Measurements from ENCODE around the gene COA8.

COA8 gene

DNA sequence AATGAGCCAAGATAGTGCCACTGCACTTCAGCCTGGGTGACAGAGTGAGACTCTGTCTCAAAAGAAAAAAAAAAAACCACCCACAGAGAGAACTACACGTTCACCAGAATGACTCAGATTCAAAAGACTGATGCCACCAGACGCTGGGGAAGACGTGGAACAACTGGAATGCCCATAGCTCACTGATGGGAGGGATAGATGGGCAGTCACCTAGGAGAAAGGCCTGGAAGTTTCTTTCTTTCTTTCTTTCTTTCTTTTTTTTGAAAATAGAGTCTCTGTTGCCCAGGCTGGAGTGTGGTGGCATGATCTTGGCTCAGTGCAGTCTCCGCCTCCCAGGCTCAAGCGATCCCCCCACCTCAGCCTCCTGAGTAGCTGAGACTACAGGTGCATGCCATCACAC, 56.3 kb downstream of the COA8 start:
- no peak for DNase-seq
- Histone ChIP-seq H3K4me3 (ENCODE audit: low read depth, low read length) (no peak overlapping the region), H3K27me3 (ENCODE audit: insufficient read depth, low read depth, severe bottlenecking) (no peaks in the 10 kb centered on the region), H3K36me3 (no peaks in the 10 kb centered on the region), H3K27ac (no peak overlapping the region), H3K9me3 (ENCODE audit: severe bottlenecking) (no peaks in the 10 kb centered on the region)
- TF ChIP-seq, protein P1, sequence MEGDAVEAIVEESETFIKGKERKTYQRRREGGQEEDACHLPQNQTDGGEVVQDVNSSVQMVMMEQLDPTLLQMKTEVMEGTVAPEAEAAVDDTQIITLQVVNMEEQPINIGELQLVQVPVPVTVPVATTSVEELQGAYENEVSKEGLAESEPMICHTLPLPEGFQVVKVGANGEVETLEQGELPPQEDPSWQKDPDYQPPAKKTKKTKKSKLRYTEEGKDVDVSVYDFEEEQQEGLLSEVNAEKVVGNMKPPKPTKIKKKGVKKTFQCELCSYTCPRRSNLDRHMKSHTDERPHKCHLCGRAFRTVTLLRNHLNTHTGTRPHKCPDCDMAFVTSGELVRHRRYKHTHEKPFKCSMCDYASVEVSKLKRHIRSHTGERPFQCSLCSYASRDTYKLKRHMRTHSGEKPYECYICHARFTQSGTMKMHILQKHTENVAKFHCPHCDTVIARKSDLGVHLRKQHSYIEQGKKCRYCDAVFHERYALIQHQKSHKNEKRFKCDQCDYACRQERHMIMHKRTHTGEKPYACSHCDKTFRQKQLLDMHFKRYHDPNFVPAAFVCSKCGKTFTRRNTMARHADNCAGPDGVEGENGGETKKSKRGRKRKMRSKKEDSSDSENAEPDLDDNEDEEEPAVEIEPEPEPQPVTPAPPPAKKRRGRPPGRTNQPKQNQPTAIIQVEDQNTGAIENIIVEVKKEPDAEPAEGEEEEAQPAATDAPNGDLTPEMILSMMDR (IDR thresholded peaks at IDR 0.05; ENCODE audit: low read depth, low read length), result no peak

- no peak for DNase-seq
- Histone ChIP-seq H3K36me3 (no peaks in the 10 kb centered on the region), H3K27me3 (ENCODE audit: insufficient read depth, low read depth, severe bottlenecking) (no peaks in the 10 kb centered on the region), H3K27ac (no peak overlapping the region), H3K4me3 (ENCODE audit: low read depth, low read length) (no peak overlapping the region), H3K9me3 (ENCODE audit: severe bottlenecking) (no peaks in the 10 kb centered on the region)
- TF ChIP-seq, protein P1 (IDR thresholded peaks at IDR 0.05; ENCODE audit: low read depth, low read length), result no peak
These were observed 59.1 kb downstream of the COA8 start for GRCh38 chr14:103621860-103622259.

- Histone ChIP-seq H3K4me3 (ENCODE audit: low read depth, low read length) (no peak overlapping the region), H3K27ac (no peak overlapping the region), H3K27me3 (ENCODE audit: insufficient read depth, low read depth, severe bottlenecking) (no peaks in the 10 kb centered on the region), H3K36me3 (no peaks in the 10 kb centered on the region), H3K9me3 (ENCODE audit: severe bottlenecking) (peaks cover 2% of the 10 kb centered on the region)
- TF ChIP-seq, protein P1 (IDR thresholded peaks at IDR 0.05; ENCODE audit: low read depth, low read length), result no peak
- no peak for DNase-seq
These were observed 60.5 kb downstream of the COA8 start for GRCh38 chr14:103623308-103623707.

DNA sequence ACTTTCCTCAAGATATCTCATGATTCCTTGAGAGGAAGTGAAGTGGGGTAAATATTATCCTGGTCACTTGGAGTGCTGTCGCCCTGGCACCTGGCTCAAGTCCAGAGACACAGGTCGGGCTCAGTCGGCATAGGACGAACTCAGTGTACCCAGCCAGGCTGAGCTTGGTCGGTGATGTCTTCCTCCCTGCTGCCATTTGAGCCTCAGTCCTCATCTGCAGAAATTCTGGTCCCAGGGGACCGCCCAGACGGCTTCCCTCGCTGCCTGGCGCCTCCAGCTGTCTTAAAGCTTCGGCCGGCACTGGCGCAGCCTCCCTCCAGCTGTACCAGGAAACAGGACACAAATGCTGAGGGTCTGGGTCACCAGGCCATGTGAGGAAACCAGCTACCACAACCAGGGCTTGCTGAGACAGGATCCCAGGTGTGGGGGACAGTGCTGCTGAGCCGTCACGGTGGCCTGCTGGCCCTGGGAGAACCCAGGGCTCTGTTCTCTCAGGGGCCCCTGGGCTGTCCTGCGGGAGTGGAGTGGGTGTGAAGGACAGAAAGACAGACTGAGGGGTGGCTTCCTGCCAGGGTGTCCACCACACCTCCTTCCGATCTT, 61.2 kb downstream of the COA8 start:
- TF ChIP-seq, protein P1 (IDR thresholded peaks at IDR 0.05; ENCODE audit: low read depth, low read length), result no peak
- Histone ChIP-seq H3K27me3 (ENCODE audit: insufficient read depth, low read depth, severe bottlenecking) (no peaks in the 10 kb centered on the region), H3K4me3 (ENCODE audit: low read depth, low read length) (no peak overlapping the region), H3K9me3 (ENCODE audit: severe bottlenecking) (peaks cover 2% of the 10 kb centered on the region), H3K27ac (no peak overlapping the region), H3K36me3 (no peaks in the 10 kb centered on the region)
- no peak for DNase-seq

DNA sequence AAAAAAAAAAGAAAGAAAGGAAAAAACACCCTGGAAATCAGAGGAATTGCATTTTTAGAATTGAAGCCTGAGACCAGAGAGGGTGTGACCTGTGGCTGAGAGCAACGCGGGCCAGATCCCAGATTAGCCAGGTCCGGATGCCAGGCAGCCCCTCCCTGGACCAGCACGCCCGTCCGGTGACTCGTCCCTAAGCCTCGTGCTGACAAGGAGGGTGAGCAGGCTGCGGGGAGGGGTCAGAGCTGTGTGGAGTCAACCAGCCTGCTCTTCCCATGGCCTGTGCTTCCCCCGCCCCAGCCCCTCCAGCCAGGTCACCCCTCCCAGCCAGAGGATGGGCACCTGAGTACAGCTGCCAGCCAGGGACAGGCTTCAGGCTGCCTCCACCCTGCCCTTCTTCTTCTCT, 62.1 kb downstream of the COA8 start:
- Histone ChIP-seq H3K36me3 (no peaks in the 10 kb centered on the region), H3K27me3 (ENCODE audit: insufficient read depth, low read depth, severe bottlenecking) (no peaks in the 10 kb centered on the region), H3K27ac (no peak overlapping the region), H3K4me3 (ENCODE audit: low read depth, low read length) (no peak overlapping the region), H3K9me3 (ENCODE audit: severe bottlenecking) (peaks cover 2% of the 10 kb centered on the region)
- DNase-seq, result peak; percentile 83
- TF ChIP-seq, protein P1 (IDR thresholded peaks at IDR 0.05; ENCODE audit: low read depth, low read length), result no peak

Data from WERI-Rb-1 (cell line).